DLD1 (cell line): Measurements from ENCODE around the gene CA5A.

ENCODE experiments used
- in situ Hi-C: cut with HindIII; loops from 2 replicates; pipeline ENCODE4 v1.10.0; 2017; ENCODE audit warnings: low sequenced_read_pairs

The CA5A gene

GRCh38 chr16:87854053-87854906, 82.0 kb downstream of the CA5A start:
- in situ Hi-C loops, result no loop called here

DNA sequence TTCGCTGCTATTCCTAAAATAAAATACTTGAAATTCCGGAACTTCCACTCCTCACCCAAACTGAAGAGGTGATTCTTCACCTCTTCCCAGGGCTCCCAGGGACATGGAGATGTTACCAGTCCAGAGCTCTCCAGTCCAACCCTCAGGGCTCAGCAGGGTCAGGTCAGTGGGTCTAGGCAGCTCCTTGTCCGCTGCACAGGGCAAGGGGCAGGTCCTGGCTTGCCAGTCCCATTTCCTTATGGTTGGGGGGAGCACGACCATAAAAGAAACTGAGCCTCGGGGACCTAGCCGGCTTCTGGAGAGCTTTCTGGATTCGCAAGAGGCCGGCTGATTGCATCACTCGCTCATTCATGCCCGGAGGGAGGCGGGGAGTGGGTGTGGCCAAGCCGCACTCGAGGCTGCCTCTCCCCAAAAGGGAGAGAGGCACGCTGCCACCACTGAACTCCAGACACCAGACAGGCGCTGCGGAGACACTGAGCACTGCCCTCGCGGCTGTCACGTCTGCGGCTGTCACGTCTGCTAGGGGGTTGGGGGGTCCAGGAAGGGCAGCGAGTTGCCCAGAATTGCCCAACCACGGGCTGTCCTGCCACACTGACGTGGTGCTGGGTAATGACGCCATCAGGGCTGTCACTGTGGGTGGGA, 82.8 kb downstream of the CA5A start:
- in situ Hi-C loops, result no loop called here

DNA sequence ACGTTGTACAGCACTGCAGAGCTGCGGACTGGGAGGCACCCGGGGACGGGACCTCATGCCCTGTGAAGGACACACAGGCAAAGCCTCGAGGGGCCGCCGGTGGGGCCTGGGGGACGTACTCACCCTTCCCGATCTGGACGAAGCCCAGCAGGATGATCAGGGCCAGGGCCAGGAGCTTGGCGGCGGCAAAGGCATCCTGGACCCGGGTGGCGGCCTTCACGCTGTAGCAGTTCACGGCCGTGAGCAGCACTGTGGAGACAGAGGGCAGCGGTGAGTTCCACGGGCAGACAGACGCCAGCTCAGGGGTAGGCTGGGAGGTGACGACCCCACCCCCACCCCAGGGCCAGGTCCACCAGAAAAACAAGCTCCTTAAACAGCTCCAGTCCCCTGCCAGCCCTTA, 84.7 kb downstream of the CA5A start:
- in situ Hi-C loops, result no loop called here

DNA sequence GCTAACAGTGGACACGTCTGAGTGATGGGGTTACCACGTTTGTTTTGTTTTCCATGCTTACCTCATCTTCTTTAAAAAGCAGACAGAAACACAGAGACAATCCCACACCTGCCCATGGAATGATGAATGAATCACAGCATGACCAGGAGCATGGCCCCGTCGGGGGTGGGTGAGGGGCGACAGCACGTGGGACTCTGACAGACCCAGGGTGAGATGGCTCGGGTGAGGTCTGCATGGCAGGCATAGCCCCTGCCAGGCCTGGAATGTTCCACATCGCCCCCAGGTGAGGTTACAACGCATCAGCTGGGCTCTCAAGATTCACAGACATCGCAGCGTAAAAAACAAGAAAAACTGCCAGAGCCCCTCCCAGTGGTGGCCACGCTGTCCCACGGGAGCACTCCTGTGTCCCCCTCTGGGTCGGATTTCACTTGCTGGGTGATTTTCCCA, 85.2 kb downstream of the CA5A start:
- in situ Hi-C loops, result no loop called here

DNA sequence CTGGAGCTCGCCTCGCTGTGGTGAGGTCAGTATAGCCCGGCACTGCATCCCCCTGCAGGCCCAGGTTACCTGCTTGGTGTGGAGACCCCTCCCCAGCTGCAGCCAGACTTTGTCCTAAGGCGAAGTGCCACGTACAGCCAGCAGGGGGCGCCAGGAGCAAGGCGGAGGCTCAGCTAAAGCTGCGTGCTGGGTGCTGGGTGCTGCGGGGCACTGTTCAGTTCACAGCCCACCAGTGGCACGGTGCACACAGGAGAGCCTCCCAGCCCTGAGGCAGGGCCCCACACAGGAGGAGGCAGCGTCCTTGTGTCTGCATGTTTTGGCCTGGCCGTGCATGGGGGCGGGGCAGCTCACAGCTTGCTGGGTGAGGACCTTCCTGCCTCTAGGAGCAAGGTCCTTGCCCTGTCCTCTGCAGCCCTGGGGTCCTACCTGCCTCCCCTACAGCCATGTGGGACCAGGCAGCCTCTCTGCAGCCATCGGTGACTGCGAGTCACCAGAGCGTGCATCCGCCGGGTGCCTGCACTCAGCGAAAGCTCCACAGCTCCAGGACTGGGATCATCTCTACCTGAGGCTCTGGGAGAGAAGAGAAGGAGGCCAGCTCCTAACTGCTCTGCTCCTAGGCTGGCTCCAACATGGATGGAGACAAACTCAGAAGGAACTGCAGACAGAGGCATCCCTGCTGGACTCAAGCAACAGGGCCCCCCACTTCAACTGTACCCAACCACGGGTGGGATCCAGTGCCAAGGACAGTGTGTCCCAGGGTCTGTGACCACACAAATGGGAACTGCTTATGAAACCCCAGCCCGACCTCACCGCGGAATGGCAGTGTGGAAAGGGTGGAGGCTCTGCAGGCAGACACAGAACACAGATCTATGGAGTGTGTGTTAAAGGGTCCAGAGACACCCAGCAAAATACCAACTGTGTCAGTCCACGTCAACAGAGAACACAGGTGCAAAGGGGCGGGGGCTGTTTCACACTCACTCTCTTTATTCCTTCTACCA, 86.0 kb downstream of the CA5A start:
- in situ Hi-C loops, result no loop called here

- in situ Hi-C loops, result no loop called here
Measured at GRCh38 chr16:87849419-87850008, 86.8 kb downstream of the CA5A start.

GRCh38 chr16:87848676-87849345, 87.5 kb downstream of the CA5A start:
- in situ Hi-C loops, result no loop called here

- in situ Hi-C loops, result no loop called here
Measured at GRCh38 chr16:87847785-87848675, 88.3 kb downstream of the CA5A start.

GRCh38 chr16:87847467-87847784, 88.9 kb downstream of the CA5A start:
- in situ Hi-C loops, result no loop called here

GRCh38 chr16:87846705-87847466, 89.4 kb downstream of the CA5A start:
- in situ Hi-C loops, result no loop called here

GRCh38 chr16:87845807-87846619, 90.3 kb downstream of the CA5A start:
- in situ Hi-C loops, result no loop called here

- in situ Hi-C loops, result no loop called here
Measured at GRCh38 chr16:87845213-87845612, 91.1 kb downstream of the CA5A start.

GRCh38 chr16:87844809-87845208, 91.5 kb downstream of the CA5A start:
- in situ Hi-C loops, result no loop called here

DNA sequence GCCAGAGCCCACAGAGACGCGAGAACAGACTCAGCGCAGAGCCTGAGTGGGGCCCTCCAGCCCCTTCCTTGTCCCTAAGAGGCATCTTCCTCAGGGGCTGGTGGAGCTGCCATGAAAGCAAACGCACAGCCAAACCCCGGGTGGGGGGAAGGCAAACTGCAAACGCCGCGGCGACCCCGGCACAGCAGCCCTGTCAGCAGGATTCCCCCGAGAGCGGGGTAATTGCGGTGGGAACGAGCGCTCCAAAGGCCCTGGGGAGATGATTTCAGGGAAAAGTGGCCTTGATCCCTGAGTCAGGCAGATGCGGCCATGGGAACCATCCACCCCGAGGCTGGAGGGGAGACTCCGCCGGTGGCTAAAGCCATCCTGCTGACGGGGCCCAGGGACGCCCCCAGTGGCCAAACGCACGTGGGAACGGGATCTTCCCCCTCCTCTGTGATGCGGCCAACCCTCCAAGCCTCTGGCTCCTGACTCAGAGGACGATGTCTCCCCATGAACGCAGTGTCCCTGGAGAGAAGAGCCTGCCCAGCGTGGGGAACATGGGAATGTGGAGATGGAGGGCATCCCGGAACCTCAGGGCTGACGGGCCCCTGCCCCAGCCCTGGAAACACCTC, 92.1 kb downstream of the CA5A start:
- in situ Hi-C loops, result no loop called here

- in situ Hi-C loops, result no loop called here
Measured at GRCh38 chr16:87843678-87844105, 92.6 kb downstream of the CA5A start.

- in situ Hi-C loops, result no loop called here
Measured at GRCh38 chr16:87842209-87842869, 94.0 kb downstream of the CA5A start.
